ENCODE measurements around the gene PCIF1. TPM values are rescaled to one million over a fixed set of nuclear protein-coding genes. Genes with fewer than 3 reads are reported as not detected.

Gene PCIF1
- total RNA-seq, 1 donor from 2014 or later, result 42.1 TPM

- Mint-ChIP-seq H3K4me1 (ENCODE audit: unreplicated experiment) (peaks cover 18% of the 10 kb centered on the region), H3K27ac (ENCODE audit: unreplicated experiment) (peak overlapping the region; percentile 93), H3K9me3 (ENCODE audit: unreplicated experiment) (no peaks in the 10 kb centered on the region), H3K4me3 (ENCODE audit: unreplicated experiment) (peak overlapping the region; percentile 85), H3K27me3 (ENCODE audit: unreplicated experiment) (no peaks in the 10 kb centered on the region), H3K36me3 (ENCODE audit: unreplicated experiment) (peaks cover 18% of the 10 kb centered on the region)
- no peak for TF ChIP-seq CTCF (IDR thresholded peaks at IDR 0.05)
- DNase-seq (ENCODE audit: extremely low spot score, unreplicated experiment), result no peak
Observed at GRCh38 chr20:45935416-45936046, 1.0 kb downstream of the PCIF1 start.

GRCh38 chr20:45937765-45938164 is 3.3 kb downstream of the PCIF1 start:
- no peak for DNase-seq (ENCODE audit: extremely low spot score, unreplicated experiment)
- H3K4me1 Mint-ChIP-seq (ENCODE audit: unreplicated experiment), result peaks cover 15% of the 10 kb centered on the region
- no peak for TF ChIP-seq CTCF (IDR thresholded peaks at IDR 0.05)
- H3K36me3 Mint-ChIP-seq (ENCODE audit: unreplicated experiment), result peaks cover 18% of the 10 kb centered on the region
- no peaks in the 10 kb centered on the region for H3K9me3 Mint-ChIP-seq (ENCODE audit: unreplicated experiment)
- no peak overlapping the region for H3K4me3 Mint-ChIP-seq (ENCODE audit: unreplicated experiment)
- H3K27me3 Mint-ChIP-seq (ENCODE audit: unreplicated experiment), result no peaks in the 10 kb centered on the region
- no peak overlapping the region for H3K27ac Mint-ChIP-seq (ENCODE audit: unreplicated experiment)

GRCh38 chr20:45938727-45939438 is 4.4 kb downstream of the PCIF1 start:
- no peak for DNase-seq (ENCODE audit: extremely low spot score, unreplicated experiment)
- peaks cover 9% of the 10 kb centered on the region for H3K4me1 Mint-ChIP-seq (ENCODE audit: unreplicated experiment)
- no peaks in the 10 kb centered on the region for H3K9me3 Mint-ChIP-seq (ENCODE audit: unreplicated experiment)
- H3K36me3 Mint-ChIP-seq (ENCODE audit: unreplicated experiment), result peaks cover 26% of the 10 kb centered on the region
- H3K27ac Mint-ChIP-seq (ENCODE audit: unreplicated experiment), result no peak overlapping the region
- no peaks in the 10 kb centered on the region for H3K27me3 Mint-ChIP-seq (ENCODE audit: unreplicated experiment)
- no peak overlapping the region for H3K4me3 Mint-ChIP-seq (ENCODE audit: unreplicated experiment)
- TF ChIP-seq CTCF (IDR thresholded peaks at IDR 0.05), result no peak

- Mint-ChIP-seq H3K4me3 (ENCODE audit: unreplicated experiment) (no peak overlapping the region), H3K9me3 (ENCODE audit: unreplicated experiment) (no peaks in the 10 kb centered on the region), H3K4me1 (ENCODE audit: unreplicated experiment) (peaks cover 9% of the 10 kb centered on the region), H3K27me3 (ENCODE audit: unreplicated experiment) (no peaks in the 10 kb centered on the region), H3K27ac (ENCODE audit: unreplicated experiment) (no peak overlapping the region), H3K36me3 (ENCODE audit: unreplicated experiment) (peaks cover 28% of the 10 kb centered on the region)
- no peak for DNase-seq (ENCODE audit: extremely low spot score, unreplicated experiment)
- TF ChIP-seq CTCF (IDR thresholded peaks at IDR 0.05), result no peak
Observed at GRCh38 chr20:45940053-45940452, 5.6 kb downstream of the PCIF1 start.

GRCh38 chr20:45940469-45940868 is 6.0 kb downstream of the PCIF1 start:
- no peaks in the 10 kb centered on the region for H3K9me3 Mint-ChIP-seq (ENCODE audit: unreplicated experiment)
- no peaks in the 10 kb centered on the region for H3K27me3 Mint-ChIP-seq (ENCODE audit: unreplicated experiment)
- peaks cover 9% of the 10 kb centered on the region for H3K4me1 Mint-ChIP-seq (ENCODE audit: unreplicated experiment)
- no peak overlapping the region for H3K4me3 Mint-ChIP-seq (ENCODE audit: unreplicated experiment)
- DNase-seq (ENCODE audit: extremely low spot score, unreplicated experiment), result no peak
- H3K27ac Mint-ChIP-seq (ENCODE audit: unreplicated experiment), result no peak overlapping the region
- H3K36me3 Mint-ChIP-seq (ENCODE audit: unreplicated experiment), result peaks cover 29% of the 10 kb centered on the region
- TF ChIP-seq CTCF (IDR thresholded peaks at IDR 0.05), result no peak

All from osteocyte (in vitro differentiated cells).